Kidney epithelial cell (primary cell): ENCODE data around the gene E2F3. TPM values are rescaled to one million over a fixed set of nuclear protein-coding genes. Genes with fewer than 3 reads are reported as not detected.
A peak's percentile ranks its signal among the peaks of the same experiment; 100 is the strongest.

Source experiments
- DNase-seq: peaks from one replicate; pipeline ENCODE4 v3.0.0-alpha.2; 2010; ENCODE audit warnings: low read depth
- H3K27me3 ChIP-seq: 2 replicates; pipeline ENCODE4 v1.6.0; 2011; ENCODE audit warnings: low read length; ENCODE audit not compliant: control insufficient read depth, insufficient read depth
- H3K36me3 ChIP-seq: 2 replicates; pipeline ENCODE4 v1.5.1; 2011; ENCODE audit warnings: low read length; ENCODE audit not compliant: control insufficient read depth, insufficient read depth
- H3K4me3 ChIP-seq: 2 replicates; pipeline ENCODE4 v1.5.1; 2011; ENCODE audit warnings: low read depth, mild to moderate bottlenecking, control low read depth, low read length
- total RNA-seq: library from RNA; depleted of rRNA; stranded (reverse); fragments of >200 nt; gene quantifications from 2 replicates; pipeline ENCODE4 v1.2.3, GENCODE V29; 2015
- TF ChIP-seq, protein P1 (sequence below): IDR thresholded peaks from 2 replicates; pipeline ENCODE4 v1.5.1; 2011; ENCODE audit warnings: mild to moderate bottlenecking, moderate library complexity, low read length, control low read depth, inconsistent platforms; ENCODE audit not compliant: insufficient read depth, poor library complexity, severe bottlenecking

E2F3 gene
- 14.9 and 16.6 TPM in 2 replicates for total RNA-seq

DNA sequence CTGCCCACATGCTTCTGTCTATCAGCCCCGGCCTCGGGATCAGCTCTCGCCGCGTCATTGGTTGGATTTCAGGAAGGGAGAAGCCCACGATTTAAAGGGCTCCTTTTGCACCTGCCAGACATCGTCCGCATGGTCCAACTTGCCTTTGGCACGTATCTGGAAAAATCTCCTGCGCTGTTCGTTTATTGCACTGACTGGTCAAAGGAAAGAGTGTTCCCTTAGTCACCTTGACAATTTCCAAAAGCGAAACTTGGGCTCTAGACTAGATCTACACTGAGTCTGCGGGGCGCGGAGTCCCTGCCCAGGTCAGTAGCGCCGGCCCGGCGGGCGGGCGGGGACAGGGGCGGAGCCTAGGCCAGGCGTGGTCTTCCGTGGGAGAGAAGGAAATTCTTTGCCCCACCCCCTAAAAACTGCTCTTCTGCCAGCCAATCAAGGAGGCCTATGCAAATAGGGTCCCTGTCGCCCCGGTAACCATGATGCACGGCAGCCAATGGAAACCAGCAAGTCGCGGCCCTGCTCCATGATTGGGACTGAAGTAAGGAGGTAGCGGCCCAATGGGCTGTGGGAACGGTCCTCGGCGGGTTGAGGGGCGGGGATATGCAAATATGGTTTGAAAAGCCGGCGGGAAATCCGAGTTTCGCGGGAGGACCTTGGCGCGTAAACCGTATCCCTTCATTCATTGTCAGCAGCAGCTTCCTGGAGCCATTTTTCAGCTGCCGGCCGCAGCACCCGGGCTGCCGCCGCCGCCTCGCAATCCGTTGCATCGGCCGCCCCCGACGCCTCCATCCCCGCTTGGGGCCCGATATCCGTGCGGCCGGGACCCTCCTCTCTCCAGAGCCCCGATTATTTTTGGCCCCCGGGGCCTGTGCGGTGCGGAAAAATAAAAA, at the start of gene E2F3:
TSS of gene E2F3 (plus strand) at position 675 of the 887 bp plus-strand sequence. CDS start 354 bp downstream, outside the sequence.
- Histone ChIP-seq H3K4me3 (peak within 1 kb of the TSS; percentile 92), H3K27me3 (no peaks in the 10 kb centered on the region), H3K36me3 (no peaks in the 10 kb centered on the region)
- peak; percentile 100 for DNase-seq
- TF ChIP-seq, protein P1, sequence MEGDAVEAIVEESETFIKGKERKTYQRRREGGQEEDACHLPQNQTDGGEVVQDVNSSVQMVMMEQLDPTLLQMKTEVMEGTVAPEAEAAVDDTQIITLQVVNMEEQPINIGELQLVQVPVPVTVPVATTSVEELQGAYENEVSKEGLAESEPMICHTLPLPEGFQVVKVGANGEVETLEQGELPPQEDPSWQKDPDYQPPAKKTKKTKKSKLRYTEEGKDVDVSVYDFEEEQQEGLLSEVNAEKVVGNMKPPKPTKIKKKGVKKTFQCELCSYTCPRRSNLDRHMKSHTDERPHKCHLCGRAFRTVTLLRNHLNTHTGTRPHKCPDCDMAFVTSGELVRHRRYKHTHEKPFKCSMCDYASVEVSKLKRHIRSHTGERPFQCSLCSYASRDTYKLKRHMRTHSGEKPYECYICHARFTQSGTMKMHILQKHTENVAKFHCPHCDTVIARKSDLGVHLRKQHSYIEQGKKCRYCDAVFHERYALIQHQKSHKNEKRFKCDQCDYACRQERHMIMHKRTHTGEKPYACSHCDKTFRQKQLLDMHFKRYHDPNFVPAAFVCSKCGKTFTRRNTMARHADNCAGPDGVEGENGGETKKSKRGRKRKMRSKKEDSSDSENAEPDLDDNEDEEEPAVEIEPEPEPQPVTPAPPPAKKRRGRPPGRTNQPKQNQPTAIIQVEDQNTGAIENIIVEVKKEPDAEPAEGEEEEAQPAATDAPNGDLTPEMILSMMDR, result no peak

DNA sequence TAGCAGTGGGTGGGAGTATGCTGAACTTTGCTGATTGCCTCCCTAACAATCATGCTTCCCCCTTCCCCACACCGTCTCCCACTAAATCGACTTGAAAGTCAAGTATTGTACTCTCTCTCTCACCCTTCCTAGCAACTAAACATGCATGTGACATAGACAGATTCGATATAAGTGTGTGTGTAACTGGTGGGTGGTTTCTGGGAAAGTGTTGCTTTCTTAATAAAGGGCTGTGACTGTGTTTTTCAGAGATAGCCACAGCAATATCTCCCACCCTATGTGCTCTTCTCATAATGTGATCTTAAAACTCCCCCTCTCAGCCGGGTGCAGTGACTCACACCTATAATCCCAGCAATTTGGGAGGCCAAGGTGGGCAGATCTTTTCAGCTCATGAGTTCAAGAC, 49.3 kb upstream of the E2F3 start:
- DNase-seq, result no peak
- Histone ChIP-seq H3K27me3 (no peaks in the 10 kb centered on the region), H3K4me3 (no peak overlapping the region), H3K36me3 (no peaks in the 10 kb centered on the region)
- TF ChIP-seq, protein P1, result no peak

DNA sequence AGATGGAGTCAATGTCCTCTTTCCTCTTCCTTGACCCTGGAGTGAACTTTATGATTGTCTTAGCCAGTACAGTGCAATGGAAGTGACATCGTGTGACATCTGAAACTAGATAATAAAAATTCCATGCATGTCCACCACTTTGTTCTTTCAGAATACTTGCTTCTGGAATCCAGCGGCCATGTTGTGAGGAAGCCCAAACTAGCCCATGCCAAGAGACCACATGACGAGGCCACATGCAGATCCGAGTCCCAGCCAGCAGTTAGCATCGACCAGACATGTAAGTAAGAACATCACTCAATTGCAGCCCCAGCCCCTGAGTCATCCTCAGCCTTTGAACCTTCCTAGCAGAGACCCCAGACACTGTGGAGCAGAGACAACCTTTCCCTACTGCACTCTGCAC, 48.5 kb upstream of the E2F3 start:
- no peak overlapping the region for H3K4me3 ChIP-seq
- H3K27me3 ChIP-seq, result no peaks in the 10 kb centered on the region
- TF ChIP-seq, protein P1, result no peak
- DNase-seq, result no peak
- no peaks in the 10 kb centered on the region for H3K36me3 ChIP-seq

DNA sequence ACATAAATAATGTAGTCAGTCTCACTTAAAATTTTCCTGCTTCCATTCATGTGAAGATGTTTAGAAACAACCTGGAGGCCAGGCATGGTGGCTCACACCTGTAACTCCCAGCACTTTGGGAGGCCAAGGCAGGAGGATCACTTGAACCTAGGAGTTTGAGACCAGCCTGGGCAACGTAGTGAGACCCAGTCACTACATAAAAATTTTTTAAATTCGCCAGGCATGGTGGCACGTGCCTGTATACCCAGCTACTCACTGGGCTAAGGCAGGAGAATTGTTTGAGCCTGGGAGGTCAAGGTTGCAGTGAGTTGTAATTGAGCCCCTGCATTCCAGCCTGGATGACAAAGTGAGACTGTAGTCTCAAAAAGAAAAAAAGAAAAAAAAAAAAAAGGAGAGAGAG, 47.3 kb upstream of the E2F3 start:
- TF ChIP-seq, protein P1, result no peak
- no peaks in the 10 kb centered on the region for H3K36me3 ChIP-seq
- H3K4me3 ChIP-seq, result no peak overlapping the region
- H3K27me3 ChIP-seq, result no peaks in the 10 kb centered on the region
- no peak for DNase-seq

DNA sequence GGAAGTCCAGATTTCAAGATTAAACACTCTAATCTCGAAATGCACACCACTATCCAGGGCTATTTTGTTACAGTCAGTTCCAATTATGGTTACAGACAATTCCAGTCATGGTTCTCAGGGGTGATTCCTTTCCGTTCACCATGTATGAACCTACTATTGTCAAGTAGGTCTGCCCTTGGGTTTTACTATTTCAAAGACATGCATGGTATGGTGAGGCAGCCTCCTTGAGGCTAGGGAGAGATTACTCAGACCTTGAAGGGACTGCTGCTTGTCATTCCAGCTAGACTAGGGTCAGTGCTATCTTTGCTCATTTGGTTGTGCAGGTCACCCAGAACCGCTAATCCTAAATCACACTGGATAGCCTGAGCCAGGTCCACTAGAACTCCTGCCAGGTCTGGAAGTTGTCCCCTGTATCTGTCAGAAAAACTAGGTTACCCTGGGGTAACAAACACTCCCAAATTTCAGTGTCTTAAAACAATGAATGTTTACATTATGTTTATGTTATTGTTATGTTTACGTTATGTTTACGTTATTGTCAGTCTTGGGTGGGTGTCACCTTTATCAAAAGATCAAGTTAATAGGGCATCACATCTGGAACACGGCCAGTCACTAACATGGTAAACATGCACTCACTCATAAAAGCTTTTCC, 41.1 kb upstream of the E2F3 start:
- Histone ChIP-seq H3K27me3 (no peaks in the 10 kb centered on the region), H3K4me3 (no peak overlapping the region), H3K36me3 (no peaks in the 10 kb centered on the region)
- TF ChIP-seq, protein P1, result no peak
- no peak for DNase-seq
